ENCODE data around the gene MYBPC2. TPM values are rescaled to one million over a fixed set of nuclear protein-coding genes. Genes with fewer than 3 reads are reported as not detected.

The MYBPC2 gene
- total and polyA plus RNA-seq, 9 of the 15 experiments (the other 6 are each of a cell fraction or from before 2014, with no cell fraction given), result 0.01 to 0.14 (median 0.04) TPM; not detected in 6

- no peak; the same call in 1 of the 2 replicates for TF ChIP-seq ZBTB43 (CRISPR knock-in tag; IDR thresholded peaks at IDR 0.05)
- TF ChIP-seq PYGO2 (tag; IDR thresholded peaks at IDR 0.05), result no peak
- peak; percentile 81 to 92 for TF ChIP-seq E2F6 (IDR thresholded peaks at IDR 0.05; ENCODE audit: borderline replicate concordance in 1 of 2, extremely low read depth in 1 of 2, insufficient read depth in 1 of 2, insufficient read length in 1 of 2, low read depth in 1 of 2, low read length in 1 of 2, poor library complexity in 1 of 2, severe bottlenecking in 1 of 2)
- TF ChIP-seq SFPQ (IDR thresholded peaks at IDR 0.05; ENCODE audit: low read depth, low read length), result no peak
- no peak for TF ChIP-seq SOX6 (IDR thresholded peaks at IDR 0.05)
- TF ChIP-seq REST (IDR thresholded peaks at IDR 0.05; ENCODE audit: borderline replicate concordance), result peak; percentile 79; the same call in 1 of the 2 replicates
- no peak for TF ChIP-seq REST (CRISPR knock-in tag; IDR thresholded peaks at IDR 0.05; ENCODE audit: low read depth)
- peak; percentile 61; the same call in 1 of the 2 replicates for TF ChIP-seq ESRRA (IDR thresholded peaks at IDR 0.05; ENCODE audit: borderline replicate concordance, low read depth)
- no peak for TF ChIP-seq BACH1 (tag; IDR thresholded peaks at IDR 0.05)
- TF ChIP-seq VEZF1 (CRISPR knock-in tag; IDR thresholded peaks at IDR 0.05), result peak; percentile 35
- peak in 1 of 2 experiments; percentile 40; a peak in 1 of 4 replicates for TF ChIP-seq KDM4B (IDR thresholded peaks at IDR 0.05; ENCODE audit: borderline replicate concordance in 2 of 2, low read depth in 1 of 2)
These were observed 17.6 kb upstream of the MYBPC2 start (continued) for GRCh38 chr19:50414864-50415660.

All from K562 (cell line).